K562 (cell line): Measurements from ENCODE around the gene SCYL1. TPM values are rescaled to one million over a fixed set of nuclear protein-coding genes. Genes with fewer than 3 reads are reported as not detected.

Experiments
- ATAC-seq: fragments of 200-7000 bp; cut with Tn5 transposase; 3 replicates; pipeline ENCODE4 v1.9.1; 2020; ENCODE audit warnings: moderate library complexity
- BruUV-seq: library from RNA; stranded (reverse); fragments of 400-500 nt; replicated peaks from 2 replicates; lab custom pipeline; 2021; lab: Mats Ljungman, UMichigan
- CTCF ChIA-PET: fragments of 300-600 bp; formaldehyde crosslinking; extraction: SDS; loops from one replicate; lab custom pipeline; 2021; ENCODE audit warnings: low intra/inter-chr PET ratio; lab: Yijun Ruan, JAX
- POLR2A ChIA-PET: fragments of 300-600, 350-650 bp; sonication (Branson Sonifier 250); formaldehyde crosslinking; extraction: SDS; loops from one replicate; lab custom pipeline; 2021; ENCODE audit warnings: antibody characterized with exemption, inconsistent platforms; lab: Yijun Ruan, JAX
- DNase-seq, 4 experiments: peaks; one replicate each; pipeline versions ENCODE4 v3.0.0 to v3.0.0-alpha.2; 2011 to 2018; ENCODE audit warnings: low spot score in 3 of 4, mixed read lengths in 3 of 4; ENCODE audit errors: extremely low read depth in 1 of 4
- FAIRE-seq: peaks from 2 replicates; lab custom pipeline; 2011; peaks lifted over from hg19 to GRCh38; lab: Jason Lieb, UNC
- H2AFZ ChIP-seq: 2 replicates; pipeline ENCODE4 v1.6.0; 2011; ENCODE audit warnings: low read depth, low read length, control low read depth, inconsistent platforms
- H3K27ac ChIP-seq: fragments of 200-600 bp; 3 replicates; pipeline ENCODE4 v1.8.0; 2011; ENCODE audit warnings: low read depth, mild to moderate bottlenecking, control low read depth, inconsistent platforms, low read length, moderate library complexity, mixed read lengths; ENCODE audit errors: extremely low read depth
- H3K27me3 ChIP-seq, 2 experiments: fragments of 300-600 bp in 1 of 2; 2 replicates in 1 of 2; 3 replicates in 1 of 2; pipeline versions ENCODE4 v1.6.0 to v1.8.0; 2011; ENCODE audit warnings: inconsistent platforms in 2 of 2, low read length in 2 of 2, mild to moderate bottlenecking in 1 of 2, mixed read lengths in 1 of 2, moderate library complexity in 1 of 2; ENCODE audit not compliant: control insufficient read depth in 2 of 2, insufficient read depth in 2 of 2
- H3K36me3 ChIP-seq: fragments of 300-600 bp; 3 replicates; pipeline ENCODE4 v1.8.0; 2011; ENCODE audit warnings: mild to moderate bottlenecking, low read length, inconsistent platforms; ENCODE audit not compliant: control insufficient read depth, insufficient read depth
- H3K4me1 ChIP-seq, 2 experiments: fragments of 200-600 bp in 1 of 2; replicated peaks in 1 of 2; 2 replicates in 1 of 2; 3 replicates in 1 of 2; pipeline versions ENCODE4 v1.5.1 to v1.8.0; 2011; ENCODE audit warnings: inconsistent platforms in 2 of 2, low read length in 2 of 2, mild to moderate bottlenecking in 1 of 2, mixed read lengths in 1 of 2, moderate library complexity in 1 of 2; ENCODE audit not compliant: control insufficient read depth in 2 of 2, insufficient read depth in 2 of 2
- H3K4me2 ChIP-seq: 2 replicates; pipeline ENCODE4 v1.6.1; 2011; ENCODE audit warnings: low read length, control low read depth, inconsistent platforms, mixed read lengths; ENCODE audit not compliant: insufficient read depth
- H3K4me3 ChIP-seq: fragments of 200-600 bp; sonication (generic), shearing (Covaris generic); 2 replicates; pipeline ENCODE4 v1.5.1; 2016; ENCODE audit warnings: control low read depth, inconsistent platforms
- H3K79me2 ChIP-seq: fragments of 200-600 bp; 3 replicates; pipeline ENCODE4 v1.8.0; 2011; ENCODE audit warnings: low read length, inconsistent platforms; ENCODE audit not compliant: control insufficient read depth, insufficient read depth
- H3K9ac ChIP-seq, 2 experiments: 2 replicates each; pipeline versions ENCODE4 v1.6.0 to v1.6.1; 2011; ENCODE audit warnings: low read depth in 2 of 2, low read length in 2 of 2, control low read depth in 1 of 2, inconsistent platforms in 1 of 2, mild to moderate bottlenecking in 1 of 2, mixed read lengths in 1 of 2; ENCODE audit not compliant: insufficient read depth in 1 of 2
- H3K9me1 ChIP-seq: one replicate; pipeline ENCODE4 v1.6.0; 2011; ENCODE audit warnings: inconsistent platforms, mild to moderate bottlenecking, low read length, moderate library complexity; ENCODE audit not compliant: control insufficient read depth, insufficient read depth
- H3K9me3 ChIP-seq: replicated peaks from 2 replicates; pipeline ENCODE4 v1.5.1; 2011; ENCODE audit warnings: low read depth, low read length, inconsistent platforms; ENCODE audit not compliant: control insufficient read depth, insufficient read depth
- H4K20me1 ChIP-seq: replicated peaks from 2 replicates; pipeline ENCODE4 v1.6.1; 2011; ENCODE audit warnings: low read length, inconsistent platforms, mixed read lengths; ENCODE audit not compliant: control insufficient read depth, insufficient read depth
- CCNT2 ChIP-seq: IDR thresholded peaks from 2 replicates; pipeline ENCODE4 v1.6.1; 2011; ENCODE audit warnings: borderline replicate concordance, low read depth, mild to moderate bottlenecking, moderate library complexity, mixed read lengths, low read length; ENCODE audit not compliant: insufficient read length; ENCODE audit errors: extremely low read depth
- E2F6 ChIP-seq, 2 experiments: IDR thresholded peaks; 2 replicates each; pipeline ENCODE4 v1.6.1; 2011; ENCODE audit warnings: borderline replicate concordance in 1 of 2, control low read depth in 1 of 2, low read depth in 1 of 2, low read length in 1 of 2, mild to moderate bottlenecking in 1 of 2, mixed read lengths in 1 of 2, moderate library complexity in 1 of 2; ENCODE audit not compliant: insufficient read depth in 1 of 2, insufficient read length in 1 of 2, poor library complexity in 1 of 2, severe bottlenecking in 1 of 2; ENCODE audit errors: extremely low read depth in 1 of 2
- POLR2G ChIP-seq: fragments of 200-400 bp; formaldehyde crosslinking; IDR thresholded peaks from 2 replicates; pipeline ENCODE4 v1.6.1; 2017; ENCODE audit warnings: low read depth, mild to moderate bottlenecking, antibody characterized with exemption, low read length, moderate library complexity
- RBFOX2 ChIP-seq: fragments of 200-400 bp; formaldehyde crosslinking; IDR thresholded peaks from 2 replicates; pipeline ENCODE4 v1.6.1; 2017; ENCODE audit warnings: low read depth, mild to moderate bottlenecking, low read length, moderate library complexity
- RBM22 ChIP-seq: fragments of 200-400 bp; formaldehyde crosslinking; IDR thresholded peaks from 2 replicates; pipeline ENCODE4 v1.6.1; 2018; ENCODE audit warnings: low read length, low read depth; ENCODE audit not compliant: poor library complexity, severe bottlenecking
- ZNF444 ChIP-seq: fragments of 250-450 bp; sonication (Bioruptor Pico); IDR thresholded peaks from 2 replicates; pipeline ENCODE4 v1.4.0; 2020; ENCODE audit warnings: mild to moderate bottlenecking, moderate library complexity
- WGBS: fragments of 100-300 bp; shearing (Covaris generic); methylation state at CpG from one replicate; pipeline ENCODE4 v1.1.6; 2016; ENCODE audit warnings: low coverage, mixed read lengths; ENCODE audit not compliant: insufficient coverage; ENCODE audit errors: missing lambda C conversion rate; 5-methylcytosine and 5-hydroxymethylcytosine counted together
- in situ Hi-C: fragments of 300-500 bp; cut with MboI; formaldehyde crosslinking; loops from 4 replicates; pipeline ENCODE4 v1.15.0; 2018; ENCODE audit warnings: inconsistent platforms, mixed read lengths
- intact Hi-C: fragments of 100-400 bp; cut with micrococcal nuclease; formaldehyde crosslinking; loops from 2 replicates; pipeline ENCODE4 v1.14.2; 2022
- polyA plus RNA-seq, 8 experiments: library from polyadenylated mRNA; depleted of rRNA in 4 of 8; stranded (reverse) in 5 of 8; unstranded in 3 of 8; fragments of >200 nt; fragmentation: Nextera tagmentation in 2 of 8; fragmentation: Illumina TruSeq in 1 of 8; extraction: Ambion mirVana in 2 of 8; extraction: Trizol in 1 of 8; gene quantifications; 2 replicates each; pipeline versions ENCODE4 v1.2.1 to v1.2.3, GENCODE V29; 2011 to 2014; ENCODE audit warnings: inconsistent platforms in 1 of 8, missing spikeins in 1 of 8
- total RNA-seq, 7 experiments: library from RNA; depleted of rRNA in 6 of 7; stranded (reverse); fragments of >200 nt in 6 of 7; fragmentation: Illumina TruSeq in 2 of 7; extraction: Trizol in 2 of 7; gene quantifications; 2 replicates each; pipeline versions ENCODE4 v1.2.1 to v1.2.3, GENCODE V29; 2011 to 2021; ENCODE audit warnings: low replicate concordance in 1 of 7

SCYL1 gene
- total and polyA plus RNA-seq, 9 of the 15 experiments (the other 6 are each of a cell fraction or from before 2014, with no cell fraction given), result 1.9 to 145 (median 57.6) TPM

- 93% methylated on average over 39 of the region's 43 CpGs for WGBS
- H3K9ac ChIP-seq, result no peak overlapping the region
- ATAC-seq, result no peak
- no peak overlapping the region for H3K4me3 ChIP-seq
- TSS peak; percentile 58 for BruUV-seq
- in situ Hi-C loops, result no loop called here
- no peak for FAIRE-seq
- ChIA-PET POLR2A (interaction anchor here (0.7 to 6.5 kb wide), 7 partner anchors 8 to 115 kb away, joined by 3 to 48 read pairs (median 4); partner anchors contain the start of genes NEAT1 and SCYL1), CTCF (no interaction called here)
- no peak overlapping the region for H3K4me2 ChIP-seq
- H3K27me3 ChIP-seq, result no peaks in the 10 kb centered on the region
- no peaks in the 10 kb centered on the region for H4K20me1 ChIP-seq
- H3K4me1 ChIP-seq, result peaks cover 9 to 46% of the 10 kb centered on the region in 2 experiments
- no peaks in the 10 kb centered on the region for H3K9me3 ChIP-seq
- no peaks in the 10 kb centered on the region for H3K9me1 ChIP-seq
- no peak for DNase-seq
- H3K36me3 ChIP-seq, result peaks cover 53% of the 10 kb centered on the region; the same call in 1 of the 3 replicates
- no peak overlapping the region for H2AFZ ChIP-seq
- peak; percentile 32; the same call in 1 of the 2 replicates for TF ChIP-seq RBFOX2
- TF ChIP-seq ZNF444, result no peak
- TF ChIP-seq POLR2G, result peak; percentile 12; the same call in 1 of the 2 replicates
- no peak for TF ChIP-seq CCNT2
- peak; percentile 36 for TF ChIP-seq RBM22
- no peak for TF ChIP-seq E2F6 (IDR thresholded peaks at IDR 0.05; ENCODE audit: borderline replicate concordance in 1 of 2, extremely low read depth in 1 of 2, insufficient read depth in 1 of 2, insufficient read length in 1 of 2, low read depth in 1 of 2, low read length in 1 of 2, poor library complexity in 1 of 2, severe bottlenecking in 1 of 2)
- no peaks in the 10 kb centered on the region; the same call in 2 of the 3 replicates for H3K79me2 ChIP-seq
- no peak overlapping the region for H3K27ac ChIP-seq
- intact Hi-C loops, result no loop called here
These were observed 13.5 kb downstream of the SCYL1 start for GRCh38 chr11:65538232-65538914.
